ENCODE data around the gene CEP85L.
A peak's percentile ranks its signal among the peaks of the same experiment; 100 is the strongest.

CEP85L gene

GRCh38 chr6:118674772-118675171 lies 23.4 kb upstream of the CEP85L start:
- H3K4me3 ChIP-seq (replicated peaks in 1 of 2; ENCODE audit: low read depth in 2 of 2, low read length in 2 of 2), result no peak overlapping the region
- no peak for TF ChIP-seq CTCF (IDR thresholded peaks at IDR 0.05; ENCODE audit: low read depth, low read length)
- DNase-seq (ENCODE audit: low read depth in 2 of 2), result no peak

DNA sequence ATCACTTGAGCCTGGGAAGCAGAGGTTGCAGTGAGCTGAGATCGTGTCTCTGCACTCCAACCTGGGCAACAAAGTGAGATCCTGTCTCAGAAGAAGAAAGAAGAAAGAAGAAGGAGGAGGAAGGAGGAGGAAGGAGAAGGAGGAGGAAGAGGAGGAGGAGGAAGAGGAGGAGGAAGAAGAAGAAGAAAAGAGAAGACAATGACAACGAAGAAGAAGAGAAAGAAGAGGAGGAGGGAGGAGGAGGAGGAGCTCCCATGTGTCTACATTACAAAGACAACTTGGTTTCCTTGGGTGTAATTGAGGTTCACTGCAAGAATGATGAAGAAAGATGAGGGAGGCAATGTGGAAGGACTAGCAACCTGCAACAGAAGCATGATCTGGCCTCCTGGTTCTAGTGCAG lies 21.3 kb upstream of the CEP85L start:
- no peak overlapping the region for H3K4me3 ChIP-seq (replicated peaks in 1 of 2; ENCODE audit: low read depth in 2 of 2, low read length in 2 of 2)
- DNase-seq (ENCODE audit: low read depth in 2 of 2), result no peak
- TF ChIP-seq CTCF (IDR thresholded peaks at IDR 0.05; ENCODE audit: low read depth, low read length), result no peak

DNA sequence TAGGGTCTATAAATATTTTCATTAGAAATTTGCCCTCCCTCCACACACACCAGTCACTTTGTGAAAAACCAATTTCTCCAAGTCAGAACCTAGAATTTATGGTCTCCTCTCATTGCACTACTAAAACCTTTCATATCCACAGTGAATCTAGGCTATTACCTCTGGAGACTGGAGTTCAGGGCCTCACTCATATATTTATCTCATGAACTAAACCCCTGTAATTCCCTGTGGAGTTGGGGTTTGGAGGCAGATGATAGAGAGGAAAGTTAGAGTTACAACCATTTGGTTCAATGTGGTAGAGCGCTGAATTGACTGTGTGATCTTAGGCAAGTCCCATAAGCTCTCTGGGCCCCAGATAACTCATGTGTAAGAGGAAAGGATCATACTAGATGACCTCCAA lies 18.2 kb upstream of the CEP85L start:
- no peak for DNase-seq (ENCODE audit: low read depth in 2 of 2)
- no peak for TF ChIP-seq CTCF (IDR thresholded peaks at IDR 0.05; ENCODE audit: low read depth, low read length)
- no peak overlapping the region for H3K4me3 ChIP-seq (replicated peaks in 1 of 2; ENCODE audit: low read depth in 2 of 2, low read length in 2 of 2)

- TF ChIP-seq CTCF (IDR thresholded peaks at IDR 0.05; ENCODE audit: low read depth, low read length), result no peak
- H3K4me3 ChIP-seq (replicated peaks in 1 of 2; ENCODE audit: low read depth in 2 of 2, low read length in 2 of 2), result no peak overlapping the region
- peak; percentile 61 to 66 for DNase-seq (ENCODE audit: low read depth in 2 of 2)
These were observed 17.5 kb upstream of the CEP85L start for GRCh38 chr6:118668761-118669385.

DNA sequence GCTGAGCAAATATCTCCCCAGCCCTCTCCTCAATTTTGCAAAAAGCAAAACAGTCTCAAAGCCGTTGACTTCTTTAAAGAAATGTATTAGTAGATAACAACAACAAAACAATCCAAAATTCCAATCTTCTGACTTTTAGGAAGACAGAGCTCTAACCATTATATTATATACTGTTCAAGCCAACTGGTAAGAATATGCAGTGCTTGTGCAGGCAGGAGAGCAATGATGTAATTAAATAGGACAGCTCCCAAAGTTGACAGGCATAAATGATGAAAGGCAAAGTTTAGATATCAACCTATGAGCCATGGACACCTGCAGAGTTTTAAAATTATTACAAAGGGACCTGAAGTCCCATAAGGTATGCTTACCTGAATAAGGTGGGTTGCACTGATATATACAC lies 16.6 kb upstream of the CEP85L start:
- TF ChIP-seq CTCF (IDR thresholded peaks at IDR 0.05; ENCODE audit: low read depth, low read length), result no peak
- H3K4me3 ChIP-seq (replicated peaks in 1 of 2; ENCODE audit: low read depth in 2 of 2, low read length in 2 of 2), result no peak overlapping the region
- DNase-seq (ENCODE audit: low read depth in 2 of 2), result peak; percentile 26 to 41

DNA sequence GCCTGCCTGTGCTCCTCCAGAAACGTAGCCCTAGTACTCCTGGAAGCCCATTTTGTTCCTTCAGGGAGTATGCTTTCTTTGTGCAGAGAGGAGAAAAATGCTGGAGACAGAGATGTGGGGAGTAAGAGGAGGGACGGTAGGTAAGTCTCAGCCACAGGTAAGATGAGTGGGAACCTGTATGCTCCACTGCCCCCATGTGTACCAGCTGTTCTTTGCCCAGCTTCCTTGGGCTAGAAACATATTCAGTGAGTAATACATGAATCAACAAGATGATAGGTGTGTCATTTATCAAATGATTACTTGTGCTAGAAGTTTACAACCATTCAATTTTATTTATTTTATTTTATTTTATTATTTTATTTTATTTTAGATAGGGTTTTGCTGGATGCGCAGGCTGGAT lies 13.6 kb upstream of the CEP85L start:
- no peak for TF ChIP-seq CTCF (IDR thresholded peaks at IDR 0.05; ENCODE audit: low read depth, low read length)
- no peak for DNase-seq (ENCODE audit: low read depth in 2 of 2)
- H3K4me3 ChIP-seq (replicated peaks in 1 of 2; ENCODE audit: low read depth in 2 of 2, low read length in 2 of 2), result no peak overlapping the region

All from cardiac fibroblast (primary cell).